K562 treated with DMSO at 1 percent for 12 hours (cell line): Measurements from ENCODE around the gene DUSP5. TPM values are rescaled to one million over a fixed set of nuclear protein-coding genes. Genes with fewer than 3 reads are reported as not detected.

ENCODE experiments used
- total RNA-seq: library from RNA; unstranded; fragments of 300-600 nt; gene quantifications from 2 replicates; pipeline ENCODE4 v1.2.3, GENCODE V29; 2022; ENCODE audit not compliant: insufficient read depth

The DUSP5 gene
- 7.4 and 11.5 TPM in 2 replicates for total RNA-seq

GRCh38 chr10:110497438-110498086 is at the start of gene DUSP5:
DUSP5 (plus strand) TSS chr10:110497907; CDS start chr10:110498122, 215 bp downstream.

Other genes with a start within 250 kb of the DUSP5 start
- gene SMNDC1, start 193.0 kb upstream of the DUSP5 start, total RNA-seq, result 9.2 and 12.0 TPM in 2 replicates
- gene SMC3, start 69.8 kb downstream of the DUSP5 start, total RNA-seq, result 18.9 and 37.3 TPM in 2 replicates
- gene RBM20, start 146.4 kb downstream of the DUSP5 start, total RNA-seq, result 0.57 and 3.1 TPM in 2 replicates